CD1c-positive myeloid dendritic cell (primary cell): ENCODE results near the gene RAD51B.
"Not testable (repeated sequence)": the region's sequence is repeated elsewhere in the genome, so short reads cannot be mapped to it uniquely, and the experiment has no call there.

Experiments used
- DNase-seq: peaks from one replicate; pipeline ENCODE4 v3.0.0-alpha.2; 2016; ENCODE audit errors: extremely low spot score

Gene RAD51B

GRCh38 chr14:68211886-68212285, 392.3 kb downstream of the RAD51B start:
- no peak for DNase-seq

- DNase-seq: no peak
Measured at GRCh38 chr14:68212361-68212760, 392.8 kb downstream of the RAD51B start.

DNA sequence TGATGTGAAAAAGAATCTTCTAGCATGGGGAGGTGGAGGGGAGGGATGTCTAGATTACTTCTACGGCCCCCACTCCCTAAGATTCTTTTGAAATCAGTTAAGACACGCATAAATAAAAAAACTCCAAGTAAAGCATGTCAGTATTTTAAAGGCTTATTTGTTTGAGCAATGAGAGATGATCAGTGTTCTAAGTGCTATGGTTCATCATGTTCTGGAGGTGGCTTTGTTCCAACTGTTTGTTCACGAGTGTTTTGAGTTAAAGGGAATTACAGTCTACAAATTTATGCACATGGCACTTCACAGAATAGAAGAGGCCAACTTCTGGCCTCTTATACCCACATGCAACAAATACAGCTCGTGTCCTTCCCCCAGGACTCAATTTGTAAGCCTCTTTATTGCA, 394.9 kb downstream of the RAD51B start:
- DNase-seq: no peak

GRCh38 chr14:68215629-68216028, 396.1 kb downstream of the RAD51B start:
- DNase-seq: peak; percentile 62

DNA sequence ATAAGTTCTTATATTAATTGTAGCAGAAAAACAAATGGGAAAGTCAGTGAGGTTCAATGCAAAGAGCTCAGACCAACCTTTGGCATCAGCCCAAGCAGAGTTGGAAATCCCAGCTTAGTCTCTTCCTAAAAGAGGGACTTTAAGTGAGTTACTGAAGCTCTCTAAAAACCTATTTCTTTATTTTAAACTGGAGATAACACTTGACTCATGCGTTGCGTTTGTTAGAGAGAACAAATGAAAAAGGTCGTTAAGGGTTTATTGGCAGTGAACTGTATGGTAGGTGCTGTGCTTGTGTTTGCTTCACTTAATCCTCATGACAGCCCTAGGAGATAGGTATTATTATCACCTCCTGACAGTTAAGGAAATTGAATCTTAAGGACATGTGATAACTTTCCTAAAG, 396.5 kb downstream of the RAD51B start:
- no peak for DNase-seq

DNA sequence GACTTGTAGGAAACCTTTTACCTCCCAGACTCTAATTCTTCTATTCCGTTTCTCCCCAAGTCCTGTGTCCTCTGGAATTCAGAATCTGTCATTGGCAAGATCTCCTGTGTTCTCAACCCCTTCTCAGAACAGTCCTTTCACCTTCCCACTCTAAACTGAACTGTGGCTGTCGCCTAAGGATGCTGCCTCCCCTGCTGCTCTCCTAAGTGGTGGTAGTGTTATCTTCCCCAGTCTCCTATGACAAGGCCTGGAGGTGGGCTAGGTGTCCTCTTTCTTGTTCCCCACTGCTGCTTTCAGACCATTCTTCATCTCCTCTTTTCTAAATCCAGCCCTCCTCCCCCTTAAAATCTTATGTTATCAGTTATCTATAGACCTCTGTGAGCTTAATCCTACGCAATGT, 397.4 kb downstream of the RAD51B start:
- no peak for DNase-seq

DNA sequence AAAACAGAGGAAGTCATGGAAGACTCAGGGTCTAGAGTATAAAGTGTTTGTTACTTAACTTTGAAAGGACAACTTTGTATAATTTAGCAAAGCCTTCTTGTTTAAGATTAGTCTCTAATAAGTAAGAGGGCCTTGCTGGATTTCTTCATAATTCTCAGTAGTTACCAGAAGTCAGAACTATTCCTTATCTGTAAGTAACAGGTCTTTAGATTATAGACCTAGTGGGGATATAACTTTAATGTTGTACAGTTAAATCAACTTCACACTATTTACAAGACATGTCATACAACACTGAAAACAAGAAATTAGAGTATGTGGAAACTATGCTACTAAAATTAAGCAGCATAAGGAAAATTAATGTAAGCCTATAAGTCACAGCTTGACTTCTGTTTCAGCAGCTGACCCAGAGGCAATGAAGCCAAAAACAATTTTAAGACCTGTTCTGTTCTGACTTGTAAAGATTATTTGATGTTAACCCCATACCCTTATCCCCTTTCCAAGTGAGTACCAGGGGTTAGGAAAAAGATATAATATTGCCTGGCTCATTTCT, 398.3 kb downstream of the RAD51B start:
- no peak for DNase-seq

DNA sequence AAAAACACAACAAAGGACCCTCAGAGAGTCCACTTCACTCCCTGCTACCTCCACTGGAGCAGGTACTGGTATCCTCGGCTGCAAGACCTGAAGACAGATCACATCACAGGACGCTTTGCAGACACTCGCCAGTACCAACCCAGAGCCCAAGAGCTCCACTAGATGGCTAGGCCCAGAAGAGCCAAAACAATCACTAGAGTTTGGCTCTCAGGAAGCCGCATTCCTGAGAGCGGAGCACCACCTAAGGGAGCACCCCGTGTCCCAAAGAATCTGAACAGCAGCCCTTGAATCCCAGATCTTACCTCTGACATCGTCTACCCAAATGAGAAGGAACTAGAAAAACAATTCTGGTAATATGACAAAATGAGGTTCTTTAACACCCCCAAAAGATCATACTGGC, 399.8 kb downstream of the RAD51B start:
- DNase-seq: no peak

DNA sequence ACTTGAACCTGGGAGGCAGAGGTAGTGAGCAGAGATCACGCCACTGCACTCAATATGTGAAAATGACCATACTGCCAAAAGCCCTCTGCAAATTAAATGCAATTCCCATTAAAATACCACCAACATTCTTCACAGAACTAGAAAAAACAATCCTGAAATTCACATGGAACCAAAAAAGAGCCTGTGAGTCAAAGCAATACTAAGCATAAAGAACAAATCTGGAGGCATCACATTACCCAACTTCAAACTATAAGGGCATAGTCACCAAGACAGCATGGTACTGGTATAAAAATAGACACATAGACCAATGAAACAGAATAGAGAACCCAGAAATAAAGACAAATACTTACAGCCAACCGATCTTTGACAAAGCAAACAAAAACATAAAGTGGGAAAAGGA, 401.5 kb downstream of the RAD51B start:
- not testable (repeated sequence) for DNase-seq

DNA sequence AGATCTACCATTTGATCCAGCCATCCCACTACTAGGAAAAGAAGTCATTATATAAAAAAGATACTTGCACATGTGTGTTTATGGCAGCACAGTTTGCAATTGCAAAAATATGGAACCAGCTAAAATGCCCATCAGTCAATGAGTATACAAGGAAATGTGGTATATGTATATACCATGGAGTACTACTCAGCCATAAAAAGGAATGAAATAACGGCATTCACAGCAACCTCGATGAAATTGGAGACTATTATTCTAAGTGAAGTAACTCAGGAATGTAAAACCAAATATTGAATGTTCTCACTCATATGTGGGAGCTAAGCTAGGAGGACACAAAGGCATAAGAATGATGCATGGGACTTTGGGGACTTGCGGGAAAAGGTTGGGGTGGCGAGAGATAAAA, 402.6 kb downstream of the RAD51B start:
- DNase-seq: no peak

GRCh38 chr14:68222726-68223125, 403.1 kb downstream of the RAD51B start:
- no peak for DNase-seq

GRCh38 chr14:68223631-68224030, 404.1 kb downstream of the RAD51B start:
- DNase-seq: no peak

DNA sequence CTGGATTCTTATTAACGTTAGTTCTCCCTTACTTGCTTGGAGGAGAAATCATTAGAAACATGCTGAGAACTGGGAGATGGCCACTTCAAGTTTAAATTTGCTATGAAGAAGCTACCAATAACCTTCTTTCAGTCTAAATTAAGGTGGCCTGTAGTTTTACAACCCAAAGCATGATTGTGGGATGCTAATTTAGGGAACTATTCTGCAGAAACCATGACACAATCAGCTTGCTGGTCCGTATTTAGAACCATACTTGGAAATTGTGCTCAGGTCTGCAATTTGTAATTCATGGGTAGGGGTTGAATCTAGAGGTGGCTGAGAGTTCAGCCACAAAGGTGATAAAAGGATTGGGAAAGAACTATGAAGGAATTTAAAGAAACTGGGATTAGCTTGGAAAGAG, 405.7 kb downstream of the RAD51B start:
- DNase-seq: no peak

DNA sequence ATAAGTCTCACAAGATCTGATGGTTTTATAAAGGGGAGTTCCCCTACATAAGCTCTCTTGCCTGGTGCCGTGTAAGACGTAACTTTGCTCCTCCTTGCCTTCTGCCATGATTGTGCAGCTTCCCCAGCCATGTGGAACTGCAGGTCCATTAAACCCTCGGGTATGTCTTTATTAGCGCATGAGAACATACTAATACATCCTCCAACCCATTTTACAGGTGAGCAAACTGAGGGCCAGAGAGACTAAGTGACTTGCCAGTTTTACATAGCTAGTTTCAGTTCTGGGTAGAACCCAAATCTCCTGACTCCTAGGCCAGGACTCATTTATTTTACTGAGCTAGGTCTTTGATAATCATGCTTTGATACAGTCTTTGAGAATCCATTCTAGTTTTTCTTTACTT, 406.9 kb downstream of the RAD51B start:
- no peak for DNase-seq

- DNase-seq: no peak
Measured at GRCh38 chr14:68228656-68229055, 409.1 kb downstream of the RAD51B start.

DNA sequence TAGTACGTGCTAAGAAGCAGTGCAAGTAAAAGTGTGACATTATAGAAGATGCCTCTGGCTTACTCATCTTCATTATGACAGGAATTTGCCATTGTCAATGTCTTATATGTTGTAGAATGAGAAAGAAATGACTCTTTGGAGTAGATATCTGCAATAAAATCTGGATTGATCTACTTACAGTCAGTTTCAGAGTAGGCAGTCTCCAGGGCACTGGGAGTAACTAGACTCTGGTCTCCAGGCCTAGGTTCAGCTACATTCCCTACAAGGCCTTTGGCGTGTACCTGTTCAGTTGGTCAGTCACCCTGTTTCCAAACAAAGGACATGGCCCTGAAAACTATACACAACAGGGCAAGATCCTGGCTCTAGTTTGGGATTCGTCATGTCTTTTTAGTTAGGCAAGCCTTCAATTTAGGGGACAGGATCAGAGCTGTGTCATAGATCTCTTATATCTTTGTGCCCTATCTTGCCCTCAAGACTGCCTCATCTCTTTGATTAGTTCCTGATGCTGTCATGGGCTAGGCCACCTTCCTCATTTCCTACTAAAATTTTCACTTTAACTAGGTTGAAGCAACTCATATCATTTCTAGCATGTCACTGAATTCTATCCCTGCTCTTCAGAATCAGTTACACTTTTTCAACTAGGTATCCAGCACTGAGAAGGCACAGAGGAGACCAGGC, 410.0 kb downstream of the RAD51B start:
- no peak for DNase-seq

- DNase-seq: no peak
Measured at GRCh38 chr14:68230202-68230949, 410.8 kb downstream of the RAD51B start.

GRCh38 chr14:68230950-68231717, 411.6 kb downstream of the RAD51B start:
- DNase-seq: no peak

DNA sequence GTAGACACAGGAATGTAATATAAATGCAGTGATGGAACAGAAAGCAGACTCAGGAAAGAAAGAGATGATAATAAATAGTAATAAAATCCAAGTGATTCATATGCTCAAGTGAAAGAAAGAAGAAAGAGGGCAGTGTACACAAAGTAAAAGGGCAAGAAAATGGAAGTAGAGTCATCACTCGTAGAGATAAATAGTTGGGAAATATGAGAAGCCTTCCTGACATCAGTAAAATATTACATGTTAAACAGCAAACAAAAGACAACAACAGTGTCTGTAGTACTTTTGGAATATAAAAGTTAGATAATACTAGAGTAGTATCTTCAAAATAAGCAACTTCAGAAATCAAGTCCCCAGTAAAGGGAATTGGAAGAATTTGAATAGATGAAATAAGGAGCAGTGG, 412.3 kb downstream of the RAD51B start:
- no peak for DNase-seq

DNA sequence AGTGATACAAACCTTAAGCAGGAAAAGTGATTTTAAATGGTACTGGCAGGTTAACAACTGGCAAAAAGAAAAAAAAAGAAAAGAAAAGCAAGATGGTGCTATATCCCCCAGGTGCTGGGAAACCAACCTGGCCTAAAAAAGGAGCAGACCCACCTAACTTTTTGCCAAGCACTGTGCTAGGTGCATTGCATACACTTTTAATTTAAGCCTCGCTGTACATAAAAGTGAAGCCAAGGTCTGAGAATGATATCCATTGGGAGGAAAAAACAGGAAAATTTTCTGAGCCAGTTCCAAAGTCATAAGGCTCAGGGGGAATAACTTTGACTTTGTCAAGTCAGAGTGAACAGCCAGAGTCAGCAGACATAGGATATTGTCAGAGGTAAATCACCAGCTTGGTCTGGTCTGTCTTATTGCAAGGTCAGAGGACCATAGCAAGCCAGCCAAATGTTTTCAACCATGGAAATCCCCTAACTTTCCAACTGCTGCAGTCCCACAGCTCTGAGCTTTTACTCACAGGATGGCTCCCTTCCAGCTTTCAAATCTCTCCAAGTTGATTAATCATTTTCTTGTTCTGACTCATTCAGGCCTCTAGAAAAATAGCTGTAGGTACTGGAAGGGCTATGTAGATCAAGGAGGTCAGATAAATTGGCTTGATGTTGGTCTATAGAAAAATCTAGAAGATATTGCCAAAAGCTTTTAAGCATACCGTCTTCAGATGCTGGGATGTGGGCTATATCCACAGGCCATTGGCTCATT, 412.9 kb downstream of the RAD51B start:
- DNase-seq: peak; percentile 59

DNA sequence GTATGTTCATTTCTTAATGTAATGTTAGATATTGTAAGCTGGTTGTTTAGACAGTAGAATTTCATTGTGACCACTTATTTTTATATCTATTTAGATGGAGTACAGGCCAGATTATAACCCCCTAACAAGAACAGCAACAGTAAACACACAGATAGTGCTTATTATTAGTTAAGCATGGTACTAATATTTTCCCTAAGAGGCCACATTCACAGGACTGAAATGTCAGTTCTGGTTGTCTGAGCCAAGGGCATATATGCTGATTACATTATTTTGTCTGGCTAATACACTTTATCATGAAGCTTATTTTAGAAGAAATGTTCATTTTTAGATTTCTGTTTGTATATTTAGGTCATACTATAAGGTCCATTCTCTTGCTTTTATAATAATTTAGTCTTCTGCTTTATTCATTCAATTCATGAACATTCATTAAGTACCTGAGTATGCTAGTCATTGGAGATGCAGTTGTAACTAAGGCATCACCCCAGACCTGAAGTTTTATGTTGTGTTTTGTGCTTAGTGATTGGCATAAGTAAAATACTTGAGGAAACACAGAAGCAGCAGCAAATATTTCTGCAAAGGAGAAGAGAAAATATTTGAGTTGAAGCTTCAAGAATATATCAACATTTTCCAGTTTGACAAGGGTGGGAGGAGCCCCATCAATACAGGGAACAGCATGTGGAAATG, 413.7 kb downstream of the RAD51B start:
- no peak for DNase-seq
